HCT116 (cell line): Measurements from ENCODE around the gene DNAL4. TPM values are rescaled to one million over a fixed set of nuclear protein-coding genes. Genes with fewer than 3 reads are reported as not detected.

Source experiments
- ATAC-seq: fragments of 200-7000 bp; cut with Tn5 transposase; 2 replicates; pipeline ENCODE4 v1.9.1; 2020; ENCODE audit warnings: mild to moderate bottlenecking, moderate library complexity
- BruUV-seq: library from RNA; stranded (reverse); fragments of 400-500 nt; replicated peaks from 2 replicates; lab custom pipeline; 2021; lab: Mats Ljungman, UMichigan
- CTCF ChIA-PET: fragments of 300-600 bp; sonication (Branson Sonifier 250); formaldehyde crosslinking; loops from one replicate; lab custom pipeline; 2021; ENCODE audit warnings: antibody characterized with exemption; lab: Charles Lee
- POLR2A ChIA-PET: fragments of 300-600, 350-600 bp; sonication (Branson Sonifier 250); formaldehyde crosslinking; loops from one replicate; lab custom pipeline; 2021; ENCODE audit warnings: antibody characterized with exemption; lab: Charles Lee
- RAD21 ChIA-PET, 2 experiments: fragments of 300-600 bp; sonication (Branson Sonifier 250); formaldehyde crosslinking; loops; one replicate each; lab custom pipeline; 2023; ENCODE audit warnings: low total read pairs in 2 of 2; ENCODE audit not compliant: uncharacterized antibody in 2 of 2, unreplicated experiment in 2 of 2, low non-redundant PET in 1 of 2; lab: Charles Lee
- DNase-seq: peaks from one replicate; pipeline ENCODE4 v3.0.0-alpha.2; 2010; ENCODE audit warnings: low read depth, low spot score
- H2AFZ ChIP-seq: fragments of 200-600 bp; shearing (Covaris generic), sonication (generic); 2 replicates; pipeline ENCODE4 v1.6.1; 2017; ENCODE audit warnings: low read depth, mixed run types, mixed read lengths, antibody characterized with exemption, low read length; ENCODE audit not compliant: poor library complexity, severe bottlenecking
- H3K27ac ChIP-seq: 2 replicates; pipeline ENCODE4 v1.5.1; 2012; ENCODE audit warnings: low read depth, low read length
- H3K27me3 ChIP-seq: fragments of 200-600 bp; sonication (generic); 2 replicates; pipeline ENCODE4 v1.6.1; 2016; ENCODE audit warnings: mixed run types, low read length, mixed read lengths; ENCODE audit not compliant: insufficient read depth
- H3K36me3 ChIP-seq, 2 experiments: fragments of 200-500 bp in 1 of 2; fragments of 200-600 bp in 1 of 2; sonication (Bioruptor generic) in 1 of 2; sonication (generic) in 1 of 2; 2 replicates each; pipeline versions ENCODE4 v1.5.1 to v1.6.1; 2014 to 2016; ENCODE audit warnings: low read length in 2 of 2, inconsistent platforms in 1 of 2, mixed read lengths in 1 of 2, mixed run types in 1 of 2; ENCODE audit not compliant: insufficient read depth in 2 of 2, control insufficient read depth in 1 of 2
- H3K4me1 ChIP-seq, 2 experiments: fragments of 200-600 bp in 1 of 2; sonication (generic) in 1 of 2; 2 replicates each; pipeline versions ENCODE4 v1.5.1 to v1.6.1; 2012 to 2017; ENCODE audit warnings: low read length in 2 of 2, inconsistent platforms in 1 of 2, mild to moderate bottlenecking in 1 of 2, mixed read lengths in 1 of 2, mixed run types in 1 of 2, moderate library complexity in 1 of 2; ENCODE audit not compliant: insufficient read depth in 2 of 2, control insufficient read depth in 1 of 2
- H3K4me2 ChIP-seq: fragments of 200-600 bp; sonication (generic); 2 replicates; pipeline ENCODE4 v1.6.1; 2017; ENCODE audit warnings: mixed run types, low read length, mixed read lengths
- H3K4me3 ChIP-seq, 2 experiments: fragments of 200-600 bp in 1 of 2; sonication (generic) in 1 of 2; replicated peaks in 1 of 2; 2 replicates each; pipeline ENCODE4 v1.5.1; 2011 to 2016; ENCODE audit warnings: low read length in 2 of 2, control low read depth in 1 of 2, low read depth in 1 of 2, mild to moderate bottlenecking in 1 of 2, mixed read lengths in 1 of 2, mixed run types in 1 of 2
- H3K79me2 ChIP-seq: fragments of 200-600 bp; sonication (generic); 2 replicates; pipeline ENCODE4 v1.6.1; 2017; ENCODE audit warnings: mild to moderate bottlenecking, mixed run types, low read length, moderate library complexity, mixed read lengths; ENCODE audit not compliant: insufficient read depth
- H3K9ac ChIP-seq: fragments of 200-600 bp; sonication (generic); 2 replicates; pipeline ENCODE4 v1.6.1; 2016; ENCODE audit warnings: low read length, mixed read lengths
- H3K9me2 ChIP-seq: fragments of 200-600 bp; sonication (generic), shearing (Covaris generic); 2 replicates; pipeline ENCODE4 v1.6.1; 2017; ENCODE audit warnings: mixed run types, mild to moderate bottlenecking, moderate library complexity; ENCODE audit not compliant: insufficient read depth
- H3K9me3 ChIP-seq, 2 experiments: fragments of 200-500 bp in 1 of 2; fragments of 200-600 bp in 1 of 2; sonication (Bioruptor generic) in 1 of 2; sonication (generic) in 1 of 2; 2 replicates each; pipeline ENCODE4 v1.6.1; 2014 to 2017; ENCODE audit warnings: low read length in 2 of 2, mixed read lengths in 2 of 2, inconsistent platforms in 1 of 2, low read depth in 1 of 2, mild to moderate bottlenecking in 1 of 2, mixed run types in 1 of 2, moderate library complexity in 1 of 2; ENCODE audit not compliant: control insufficient read depth in 1 of 2, insufficient read depth in 1 of 2
- H4K20me1 ChIP-seq: fragments of 200-600 bp; sonication (generic), shearing (Covaris generic); 2 replicates; pipeline ENCODE4 v1.6.1; 2017; ENCODE audit warnings: mixed run types, mild to moderate bottlenecking, moderate library complexity; ENCODE audit not compliant: insufficient read depth
- CBX3 ChIP-seq: IDR thresholded peaks from 2 replicates; pipeline ENCODE4 v1.6.1; 2012; ENCODE audit warnings: low read depth
- CTCF ChIP-seq, 3 experiments: fragments of 200-600 bp in 1 of 3; sonication (generic) in 1 of 3; IDR thresholded peaks in 2 of 3; conservative IDR thresholded peaks in 1 of 3; 2 replicates each; pipeline ENCODE4 v1.5.1; 2012 to 2017; ENCODE audit warnings: low read depth in 2 of 3, low read length in 2 of 3, antibody characterized with exemption in 1 of 3, borderline replicate concordance in 1 of 3, control low read depth in 1 of 3, mild to moderate bottlenecking in 1 of 3, mixed read lengths in 1 of 3, mixed run types in 1 of 3, moderate library complexity in 1 of 3; ENCODE audit not compliant: insufficient read depth in 1 of 3
- EGR1 ChIP-seq: IDR thresholded peaks from 2 replicates; pipeline ENCODE4 v1.6.1; 2012; ENCODE audit warnings: low read depth
- JUND ChIP-seq: IDR thresholded peaks from 2 replicates; pipeline ENCODE4 v1.6.1; 2012
- REST ChIP-seq: IDR thresholded peaks from 2 replicates; pipeline ENCODE4 v1.6.1; 2012; ENCODE audit warnings: low read depth
- SP1 ChIP-seq: IDR thresholded peaks from 2 replicates; pipeline ENCODE4 v1.6.1; 2012; ENCODE audit warnings: low read depth
- SRF ChIP-seq: IDR thresholded peaks from 2 replicates; pipeline ENCODE4 v1.6.1; 2012; ENCODE audit warnings: low read depth
- intact Hi-C: fragments of 100-400 bp; cut with micrococcal nuclease; formaldehyde crosslinking; loops from 2 replicates; pipeline ENCODE4 v1.10.0; 2022
- total RNA-seq: library from RNA; stranded (reverse); gene quantifications from one replicate; pipeline ENCODE4 v1.2.1, GENCODE V29; 2021; ENCODE audit not compliant: unreplicated experiment

Gene DNAL4
- total RNA-seq, 1 experiment from 2014 or later: 18.3 TPM

- no peak overlapping the region for H3K27ac ChIP-seq
- TF ChIP-seq SRF: no peak
- TF ChIP-seq CTCF (IDR thresholded peaks at IDR 0.05 in 2 of 3, conservative IDR thresholded peaks at IDR 0.05 in 1 of 3; ENCODE audit: borderline replicate concordance in 1 of 3, insufficient read depth in 1 of 3, low read depth in 2 of 3, low read length in 2 of 3): no peak
- no peak for TF ChIP-seq REST
- no peak for TF ChIP-seq JUND
- no peak for TF ChIP-seq CBX3
- no peak for TF ChIP-seq SP1
- TF ChIP-seq EGR1: no peak
- peaks cover 16% of the 10 kb centered on the region for H3K79me2 ChIP-seq
- no peak overlapping the region for H3K9ac ChIP-seq
- DNase-seq (no peak), ATAC-seq (no peak)
- H3K4me1 ChIP-seq: peaks cover 7 to 19% of the 10 kb centered on the region in 2 experiments; a peak in 3 of 4 replicates
- intact Hi-C loops: no loop called here
- no peaks in the 10 kb centered on the region for H4K20me1 ChIP-seq
- no peaks in the 10 kb centered on the region for H3K27me3 ChIP-seq
- no peaks in the 10 kb centered on the region for H3K9me3 ChIP-seq
- H3K4me3 ChIP-seq: no peak overlapping the region
- H3K36me3 ChIP-seq: peaks cover 5 to 33% of the 10 kb centered on the region in 2 experiments; a peak in 2 of 4 replicates
- RAD21 ChIA-PET: no interaction called here
- CTCF ChIA-PET: no interaction called here
- H3K4me2 ChIP-seq: no peak overlapping the region
- POLR2A ChIA-PET: no interaction called here
- no TSS peak for BruUV-seq
- no peak overlapping the region for H2AFZ ChIP-seq
- H3K9me2 ChIP-seq: no peaks in the 10 kb centered on the region
Measured at GRCh38 chr22:38750638-38751037, 43.3 kb downstream of the DNAL4 start.
